ENCODE results near the gene SEMA6D. TPM values are rescaled to one million over a fixed set of nuclear protein-coding genes. Genes with fewer than 3 reads are reported as not detected.

Gene SEMA6D
- total RNA-seq, 4 donors from 2014 or later, result 9.3 to 17.7 (median 14.3) TPM

DNA sequence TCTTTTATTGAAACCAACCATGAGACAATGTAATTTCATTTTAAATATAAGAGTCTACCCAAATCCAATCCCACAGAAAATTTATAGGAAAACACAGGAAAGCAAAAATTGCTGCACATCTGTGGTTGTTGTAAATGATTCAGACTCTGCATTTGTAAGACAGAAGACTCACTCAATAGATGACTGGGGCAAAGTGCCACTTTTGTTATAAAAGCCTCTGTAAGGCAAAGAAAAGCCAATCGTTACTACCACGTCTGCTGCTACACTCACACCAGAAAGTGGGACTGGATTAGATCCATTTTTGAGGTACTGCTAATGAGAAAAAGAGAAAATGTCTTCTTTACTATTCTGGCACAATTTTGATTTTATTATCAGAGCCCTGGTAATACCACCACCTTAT is 74.9 kb downstream of the SEMA6D start:
- Histone ChIP-seq H3K9me3 (no peaks in the 10 kb centered on the region), H3K36me3 (no peaks in the 10 kb centered on the region), H3K27ac (no peak overlapping the region), H3K4me3 (replicated peaks in 1 of 3) (no peak overlapping the region), H3K4me1 (peaks cover 4 to 12% of the 10 kb centered on the region in 2 donors), H3K27me3 (no peaks in the 10 kb centered on the region)
- 84 to 86% methylated on average over 2 of the region's 2 CpGs for WGBS, 2 donors
- no peak for DNase-seq
- TF ChIP-seq POLR2A (IDR thresholded peaks at IDR 0.05), result no peak
- TF ChIP-seq, protein P1, sequence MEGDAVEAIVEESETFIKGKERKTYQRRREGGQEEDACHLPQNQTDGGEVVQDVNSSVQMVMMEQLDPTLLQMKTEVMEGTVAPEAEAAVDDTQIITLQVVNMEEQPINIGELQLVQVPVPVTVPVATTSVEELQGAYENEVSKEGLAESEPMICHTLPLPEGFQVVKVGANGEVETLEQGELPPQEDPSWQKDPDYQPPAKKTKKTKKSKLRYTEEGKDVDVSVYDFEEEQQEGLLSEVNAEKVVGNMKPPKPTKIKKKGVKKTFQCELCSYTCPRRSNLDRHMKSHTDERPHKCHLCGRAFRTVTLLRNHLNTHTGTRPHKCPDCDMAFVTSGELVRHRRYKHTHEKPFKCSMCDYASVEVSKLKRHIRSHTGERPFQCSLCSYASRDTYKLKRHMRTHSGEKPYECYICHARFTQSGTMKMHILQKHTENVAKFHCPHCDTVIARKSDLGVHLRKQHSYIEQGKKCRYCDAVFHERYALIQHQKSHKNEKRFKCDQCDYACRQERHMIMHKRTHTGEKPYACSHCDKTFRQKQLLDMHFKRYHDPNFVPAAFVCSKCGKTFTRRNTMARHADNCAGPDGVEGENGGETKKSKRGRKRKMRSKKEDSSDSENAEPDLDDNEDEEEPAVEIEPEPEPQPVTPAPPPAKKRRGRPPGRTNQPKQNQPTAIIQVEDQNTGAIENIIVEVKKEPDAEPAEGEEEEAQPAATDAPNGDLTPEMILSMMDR (IDR thresholded peaks at IDR 0.05), result no peak
- intact Hi-C loops (cut with DNase I), result no loop called here

GRCh38 chr15:47794252-47794914 is 77.1 kb downstream of the SEMA6D start:
- TF ChIP-seq, protein P1 (IDR thresholded peaks at IDR 0.05), result no peak
- no peak for TF ChIP-seq POLR2A (IDR thresholded peaks at IDR 0.05)
- Histone ChIP-seq H3K27me3 (no peaks in the 10 kb centered on the region), H3K4me3 (replicated peaks in 1 of 3) (no peak overlapping the region), H3K36me3 (no peaks in the 10 kb centered on the region), H3K9me3 (no peaks in the 10 kb centered on the region), H3K27ac (no peak overlapping the region), H3K4me1 (peaks cover 0 to 8% of the 10 kb centered on the region in 2 donors)
- peak; percentile 50 to 64 for DNase-seq
- WGBS, 2 donors, result 59 to 60% methylated on average over 3 of the region's 3 CpGs
- intact Hi-C loops (cut with DNase I), result no loop called here

- Histone ChIP-seq H3K4me3 (replicated peaks in 1 of 3) (no peak overlapping the region), H3K27me3 (no peaks in the 10 kb centered on the region), H3K9me3 (no peaks in the 10 kb centered on the region), H3K27ac (no peak overlapping the region), H3K36me3 (no peaks in the 10 kb centered on the region), H3K4me1 (peaks cover 0 to 8% of the 10 kb centered on the region in 2 donors)
- WGBS, 2 donors, result 64 to 77% methylated on average over 3 of the region's 3 CpGs
- intact Hi-C loops (cut with DNase I), result no loop called here
- no peak for DNase-seq
- no peak for TF ChIP-seq POLR2A (IDR thresholded peaks at IDR 0.05)
- TF ChIP-seq, protein P1 (IDR thresholded peaks at IDR 0.05), result no peak
These were observed 78.6 kb downstream of the SEMA6D start for GRCh38 chr15:47795864-47796263.

- intact Hi-C loops (cut with DNase I), result no loop called here
- H3K9me3 ChIP-seq, result no peaks in the 10 kb centered on the region
- no peaks in the 10 kb centered on the region for H3K36me3 ChIP-seq
- 62 to 65% methylated on average over 3 of the region's 3 CpGs for WGBS, 2 donors
- TF ChIP-seq POLR2A (IDR thresholded peaks at IDR 0.05), result no peak
- TF ChIP-seq, protein P1 (IDR thresholded peaks at IDR 0.05), result no peak
- no peak overlapping the region for H3K4me3 ChIP-seq (replicated peaks in 1 of 3)
- DNase-seq, result no peak
- H3K4me1 ChIP-seq, result peaks cover 0 to 8% of the 10 kb centered on the region in 2 donors
- no peak overlapping the region for H3K27ac ChIP-seq
- H3K27me3 ChIP-seq, result no peaks in the 10 kb centered on the region
These were observed 79.0 kb downstream of the SEMA6D start for GRCh38 chr15:47796339-47796738.

GRCh38 chr15:47796830-47797229 is 79.5 kb downstream of the SEMA6D start:
- Histone ChIP-seq H3K4me1 (peaks cover 0 to 8% of the 10 kb centered on the region in 2 donors), H3K36me3 (no peaks in the 10 kb centered on the region), H3K4me3 (replicated peaks in 1 of 3) (no peak overlapping the region), H3K27me3 (no peaks in the 10 kb centered on the region), H3K9me3 (no peaks in the 10 kb centered on the region), H3K27ac (no peak overlapping the region)
- no peak for DNase-seq
- intact Hi-C loops (cut with DNase I), result no loop called here
- TF ChIP-seq POLR2A (IDR thresholded peaks at IDR 0.05), result no peak
- TF ChIP-seq, protein P1 (IDR thresholded peaks at IDR 0.05), result no peak
- 75 to 81% methylated on average over 3 of the region's 3 CpGs for WGBS, 2 donors
